HEK293 (cell line): Measurements from ENCODE around the gene ITPKC.

Source experiments
- CTCF ChIA-PET: fragments of 350-600 bp; formaldehyde crosslinking; extraction: SDS; loops from one replicate; lab custom pipeline; 2021; ENCODE audit warnings: antibody characterized with exemption; lab: Yijun Ruan, JAX
- POLR2A ChIA-PET: fragments of 300-600 bp; formaldehyde crosslinking; extraction: SDS; loops from one replicate; lab custom pipeline; 2020; ENCODE audit warnings: antibody characterized with exemption, inconsistent platforms; lab: Yijun Ruan, JAX
- H3K27ac ChIP-seq: fragments of 200-500 bp; sonication (Bioruptor generic); 2 replicates; pipeline ENCODE4 v1.5.1; 2014; ENCODE audit warnings: low read depth, low read length, control low read depth, inconsistent platforms; ENCODE audit errors: extremely low read depth
- H3K36me3 ChIP-seq, 2 experiments: fragments of 200-500 bp in 1 of 2; sonication (Bioruptor generic) in 1 of 2; 1 replicate in 1 of 2; 2 replicates in 1 of 2; pipeline ENCODE4 v1.5.1; 2014 to 2017; ENCODE audit warnings: inconsistent platforms in 2 of 2, low read length in 2 of 2; ENCODE audit not compliant: control insufficient read depth in 2 of 2, insufficient read depth in 1 of 2
- H3K4me1 ChIP-seq: fragments of 200-500 bp; sonication (Bioruptor generic); 2 replicates; pipeline ENCODE4 v1.5.1; 2014; ENCODE audit warnings: mild to moderate bottlenecking, low read length, inconsistent platforms; ENCODE audit not compliant: control insufficient read depth, insufficient read depth
- H3K4me3 ChIP-seq: 2 replicates; pipeline ENCODE4 v1.5.1; 2011; ENCODE audit warnings: low read depth, mild to moderate bottlenecking, control low read depth, low read length, moderate library complexity
- H3K9me3 ChIP-seq: fragments of 200-500 bp; sonication (Bioruptor generic); 2 replicates; pipeline ENCODE4 v1.5.1; 2014; ENCODE audit warnings: low read depth, low read length, inconsistent platforms; ENCODE audit not compliant: control insufficient read depth, insufficient read depth
- GLIS1 ChIP-seq: fragments of 450-650 bp; formaldehyde crosslinking; IDR thresholded peaks from 2 replicates; pipeline ENCODE4 v1.5.1; 2016; ENCODE audit warnings: missing biosample characterization, missing genetic modification characterization
- GLIS2 ChIP-seq: fragments of 450-650 bp; formaldehyde crosslinking; IDR thresholded peaks from 2 replicates; pipeline ENCODE4 v1.5.1; 2016; ENCODE audit warnings: missing biosample characterization, missing genetic modification characterization
- KLF1 ChIP-seq: fragments of 450-650 bp; formaldehyde crosslinking; IDR thresholded peaks from 2 replicates; pipeline ENCODE4 v1.5.1; 2016; ENCODE audit warnings: missing biosample characterization, missing genetic modification characterization
- KLF10 ChIP-seq: fragments of 450-650 bp; IDR thresholded peaks from 2 replicates; pipeline ENCODE4 v1.5.1; 2018; ENCODE audit warnings: missing biosample characterization, mild to moderate bottlenecking, missing genetic modification characterization
- MYNN ChIP-seq: fragments of 450-650 bp; formaldehyde crosslinking; IDR thresholded peaks from 2 replicates; pipeline ENCODE4 v1.5.1; 2016; ENCODE audit warnings: missing biosample characterization, missing genetic modification characterization, borderline replicate concordance
- YY1 ChIP-seq: fragments of 450-650 bp; formaldehyde crosslinking; IDR thresholded peaks from 2 replicates; pipeline ENCODE4 v1.5.1; 2018; ENCODE audit warnings: missing biosample characterization, missing genetic modification characterization
- ZBTB17 ChIP-seq: fragments of 450-650 bp; formaldehyde crosslinking; IDR thresholded peaks from 2 replicates; pipeline ENCODE4 v1.5.1; 2016; ENCODE audit warnings: missing biosample characterization, missing genetic modification characterization
- ZBTB21 ChIP-seq: fragments of 450-650 bp; formaldehyde crosslinking; IDR thresholded peaks from 2 replicates; pipeline ENCODE4 v1.5.1; 2017; ENCODE audit warnings: missing biosample characterization, missing genetic modification characterization
- ZFP37 ChIP-seq: fragments of 450-650 bp; formaldehyde crosslinking; IDR thresholded peaks from 2 replicates; pipeline ENCODE4 v1.5.1; 2016; ENCODE audit warnings: missing biosample characterization, missing genetic modification characterization
- ZIC2 ChIP-seq: fragments of 450-650 bp; formaldehyde crosslinking; IDR thresholded peaks from 2 replicates; pipeline ENCODE4 v1.5.1; 2016; ENCODE audit warnings: missing biosample characterization, missing genetic modification characterization
- ZNF112 ChIP-seq: fragments of 450-650 bp; formaldehyde crosslinking; IDR thresholded peaks from 2 replicates; pipeline ENCODE4 v1.5.0; 2017; ENCODE audit warnings: missing biosample characterization, missing genetic modification characterization
- ZNF184 ChIP-seq: fragments of 450-650 bp; IDR thresholded peaks from 2 replicates; pipeline ENCODE4 v1.5.1; 2018; ENCODE audit warnings: missing biosample characterization, mild to moderate bottlenecking, missing genetic modification characterization
- ZNF248 ChIP-seq: fragments of 450-650 bp; formaldehyde crosslinking; IDR thresholded peaks from 2 replicates; pipeline ENCODE4 v1.5.1; 2017; ENCODE audit warnings: missing biosample characterization, missing genetic modification characterization
- ZNF266 ChIP-seq: fragments of 450-650 bp; formaldehyde crosslinking; IDR thresholded peaks from 2 replicates; pipeline ENCODE4 v1.5.1; 2016; ENCODE audit warnings: missing biosample characterization, missing genetic modification characterization, low read depth
- ZNF335 ChIP-seq: fragments of 450-650 bp; formaldehyde crosslinking; conservative IDR thresholded peaks from 2 replicates; pipeline ENCODE4 v1.5.1; 2016; ENCODE audit warnings: missing biosample characterization, missing genetic modification characterization
- ZNF366 ChIP-seq: fragments of 450-650 bp; formaldehyde crosslinking; conservative IDR thresholded peaks from 2 replicates; pipeline ENCODE4 v1.5.1; 2016; ENCODE audit warnings: missing biosample characterization, missing genetic modification characterization
- ZNF701 ChIP-seq: fragments of 450-650 bp; formaldehyde crosslinking; IDR thresholded peaks from 2 replicates; pipeline ENCODE4 v1.5.1; 2016; ENCODE audit warnings: missing biosample characterization, missing genetic modification characterization
- ZNF707 ChIP-seq: fragments of 450-650 bp; formaldehyde crosslinking; IDR thresholded peaks from 2 replicates; pipeline ENCODE4 v1.5.1; 2016; ENCODE audit warnings: missing biosample characterization, missing genetic modification characterization
- ZNF792 ChIP-seq: fragments of 450-650 bp; formaldehyde crosslinking; IDR thresholded peaks from 2 replicates; pipeline ENCODE4 v1.5.1; 2016; ENCODE audit warnings: missing biosample characterization, missing genetic modification characterization
- TF ChIP-seq, protein P1 (sequence below): fragments of 450-650 bp; formaldehyde crosslinking; IDR thresholded peaks from 2 replicates; pipeline ENCODE4 v1.5.1; 2016; ENCODE audit warnings: missing biosample characterization, missing genetic modification characterization
- TF ChIP-seq, protein P2 (sequence below): fragments of 450-650 bp; formaldehyde crosslinking; IDR thresholded peaks from 2 replicates; pipeline ENCODE4 v1.5.1; 2016; ENCODE audit warnings: missing biosample characterization, missing genetic modification characterization
- TF ChIP-seq, protein P3 (sequence below): fragments of 450-650 bp; formaldehyde crosslinking; IDR thresholded peaks from 2 replicates; pipeline ENCODE4 v1.5.1; 2017; ENCODE audit warnings: missing biosample characterization, missing genetic modification characterization
- TF ChIP-seq, protein P4 (sequence below): fragments of 450-650 bp; formaldehyde crosslinking; IDR thresholded peaks from 2 replicates; pipeline ENCODE4 v1.5.1; 2016; ENCODE audit warnings: missing biosample characterization, missing genetic modification characterization

The ITPKC gene

DNA sequence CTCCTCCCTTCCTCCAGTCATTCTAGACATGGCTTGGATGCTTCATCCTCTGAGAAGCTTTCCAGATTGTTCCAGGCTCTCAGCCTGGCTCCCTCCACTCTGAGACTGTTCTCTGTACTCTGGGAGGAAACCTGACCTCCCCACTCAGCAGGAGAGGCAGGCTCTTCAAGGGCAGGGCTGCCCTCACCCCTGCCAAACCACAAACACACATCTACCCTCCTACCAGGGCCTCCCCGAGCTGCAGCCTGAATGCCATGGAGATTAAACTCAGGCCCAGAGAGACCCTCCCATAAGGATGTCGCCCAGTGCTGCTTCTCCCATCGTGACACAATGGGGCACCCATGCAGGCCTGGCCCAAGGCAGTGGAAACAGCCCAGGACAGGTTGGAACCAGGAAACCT lies 42.6 kb upstream of the ITPKC start:
- TF ChIP-seq GLIS1 (tag by site-specific recombination) = peak; percentile 81
- TF ChIP-seq YY1 (tag by site-specific recombination) = no peak
- TF ChIP-seq ZFP37 (tag by site-specific recombination) = no peak
- TF ChIP-seq ZNF266 (tag by site-specific recombination) = no peak
- TF ChIP-seq GLIS2 = no peak
- no peak for TF ChIP-seq ZNF792
- TF ChIP-seq ZNF701 (tag by site-specific recombination) = no peak
- TF ChIP-seq ZNF335 (tag by site-specific recombination) = peak; percentile 41; the same call in 1 of the 2 replicates
- no peak for TF ChIP-seq ZNF112
- TF ChIP-seq ZIC2 = peak; percentile 70
- TF ChIP-seq ZBTB17 = no peak
- TF ChIP-seq, protein P1, sequence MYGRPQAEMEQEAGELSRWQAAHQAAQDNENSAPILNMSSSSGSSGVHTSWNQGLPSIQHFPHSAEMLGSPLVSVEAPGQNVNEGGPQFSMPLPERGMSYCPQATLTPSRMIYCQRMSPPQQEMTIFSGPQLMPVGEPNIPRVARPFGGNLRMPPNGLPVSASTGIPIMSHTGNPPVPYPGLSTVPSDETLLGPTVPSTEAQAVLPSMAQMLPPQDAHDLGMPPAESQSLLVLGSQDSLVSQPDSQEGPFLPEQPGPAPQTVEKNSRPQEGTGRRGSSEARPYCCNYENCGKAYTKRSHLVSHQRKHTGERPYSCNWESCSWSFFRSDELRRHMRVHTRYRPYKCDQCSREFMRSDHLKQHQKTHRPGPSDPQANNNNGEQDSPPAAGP (tag by site-specific recombination) = peak; percentile 80
- TF ChIP-seq ZNF707 (tag by site-specific recombination) = no peak
- 0 out of 2 replicates have a peak, but pooled peaks have one; percentile 7 for TF ChIP-seq KLF1 (tag by site-specific recombination)
- no peak for TF ChIP-seq MYNN (tag by site-specific recombination)
- TF ChIP-seq, protein P2, sequence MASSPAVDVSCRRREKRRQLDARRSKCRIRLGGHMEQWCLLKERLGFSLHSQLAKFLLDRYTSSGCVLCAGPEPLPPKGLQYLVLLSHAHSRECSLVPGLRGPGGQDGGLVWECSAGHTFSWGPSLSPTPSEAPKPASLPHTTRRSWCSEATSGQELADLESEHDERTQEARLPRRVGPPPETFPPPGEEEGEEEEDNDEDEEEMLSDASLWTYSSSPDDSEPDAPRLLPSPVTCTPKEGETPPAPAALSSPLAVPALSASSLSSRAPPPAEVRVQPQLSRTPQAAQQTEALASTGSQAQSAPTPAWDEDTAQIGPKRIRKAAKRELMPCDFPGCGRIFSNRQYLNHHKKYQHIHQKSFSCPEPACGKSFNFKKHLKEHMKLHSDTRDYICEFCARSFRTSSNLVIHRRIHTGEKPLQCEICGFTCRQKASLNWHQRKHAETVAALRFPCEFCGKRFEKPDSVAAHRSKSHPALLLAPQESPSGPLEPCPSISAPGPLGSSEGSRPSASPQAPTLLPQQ = no peak
- TF ChIP-seq, protein P3, sequence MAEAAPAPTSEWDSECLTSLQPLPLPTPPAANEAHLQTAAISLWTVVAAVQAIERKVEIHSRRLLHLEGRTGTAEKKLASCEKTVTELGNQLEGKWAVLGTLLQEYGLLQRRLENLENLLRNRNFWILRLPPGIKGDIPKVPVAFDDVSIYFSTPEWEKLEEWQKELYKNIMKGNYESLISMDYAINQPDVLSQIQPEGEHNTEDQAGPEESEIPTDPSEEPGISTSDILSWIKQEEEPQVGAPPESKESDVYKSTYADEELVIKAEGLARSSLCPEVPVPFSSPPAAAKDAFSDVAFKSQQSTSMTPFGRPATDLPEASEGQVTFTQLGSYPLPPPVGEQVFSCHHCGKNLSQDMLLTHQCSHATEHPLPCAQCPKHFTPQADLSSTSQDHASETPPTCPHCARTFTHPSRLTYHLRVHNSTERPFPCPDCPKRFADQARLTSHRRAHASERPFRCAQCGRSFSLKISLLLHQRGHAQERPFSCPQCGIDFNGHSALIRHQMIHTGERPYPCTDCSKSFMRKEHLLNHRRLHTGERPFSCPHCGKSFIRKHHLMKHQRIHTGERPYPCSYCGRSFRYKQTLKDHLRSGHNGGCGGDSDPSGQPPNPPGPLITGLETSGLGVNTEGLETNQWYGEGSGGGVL (tag by site-specific recombination) = peak; percentile 39; the same call in 1 of the 2 replicates
- TF ChIP-seq ZNF248 (tag by site-specific recombination) = no peak
- TF ChIP-seq ZNF184 (tag by site-specific recombination) = no peak
- no peak for TF ChIP-seq ZBTB21
- no peak for TF ChIP-seq ZNF366 (tag by site-specific recombination)
- TF ChIP-seq, protein P4, sequence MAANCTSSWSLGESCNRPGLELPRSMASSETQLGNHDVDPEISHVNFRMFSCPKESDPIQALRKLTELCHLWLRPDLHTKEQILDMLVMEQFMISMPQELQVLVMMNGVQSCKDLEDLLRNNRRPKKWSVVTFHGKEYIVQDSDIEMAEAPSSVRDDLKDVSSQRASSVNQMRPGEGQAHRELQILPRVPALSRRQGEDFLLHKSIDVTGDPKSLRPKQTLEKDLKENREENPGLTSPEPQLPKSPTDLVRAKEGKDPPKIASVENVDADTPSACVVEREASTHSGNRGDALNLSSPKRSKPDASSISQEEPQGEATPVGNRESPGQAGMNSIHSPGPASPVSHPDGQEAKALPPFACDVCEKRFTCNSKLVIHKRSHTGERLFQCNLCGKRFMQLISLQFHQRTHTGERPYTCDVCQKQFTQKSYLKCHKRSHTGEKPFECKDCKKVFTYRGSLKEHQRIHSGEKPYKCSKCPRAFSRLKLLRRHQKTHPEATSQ = no peak
- TF ChIP-seq KLF10 = no peak
- TF ChIP-seq, all 188 proteins: peak for 6
- POLR2A ChIA-PET = interaction anchor here (0.6 to 1.0 kb wide), 2 partner anchors 11 to 428 kb away, joined by 3 to 4 read pairs; no protein-coding TSS in a partner anchor
- H3K36me3 ChIP-seq = peaks cover 80 to 85% of the 10 kb centered on the region in 2 experiments
- no peaks in the 10 kb centered on the region; the same call in 1 of the 2 replicates for H3K9me3 ChIP-seq
- H3K27ac ChIP-seq = peak overlapping the region; percentile 17; the same call in 1 of the 2 replicates
- CTCF ChIA-PET = interaction anchor here (0.5 to 2.0 kb wide), 5 partner anchors 11 to 442 kb away, joined by 3 to 8 read pairs (median 5); no protein-coding TSS in a partner anchor
- peaks cover 3% of the 10 kb centered on the region; the same call in 1 of the 2 replicates for H3K4me1 ChIP-seq
- no peak overlapping the region for H3K4me3 ChIP-seq
